HepG2 (cell line): ENCODE data around the gene BUB1B. TPM values are rescaled to one million over a fixed set of nuclear protein-coding genes. Genes with fewer than 3 reads are reported as not detected.

ENCODE experiments used
- ATAC-seq: fragments of 200-7000 bp; cut with Tn5 transposase; 3 replicates; pipeline ENCODE4 v1.9.1; 2020; ENCODE audit warnings: mild to moderate bottlenecking, moderate library complexity
- BruUV-seq: library from RNA; stranded (reverse); fragments of 400-500 nt; replicated peaks from 2 replicates; lab custom pipeline; 2021; lab: Mats Ljungman, UMichigan
- CTCF ChIA-PET: fragments of 300-600 bp; formaldehyde crosslinking; extraction: SDS; loops from one replicate; lab custom pipeline; 2021; ENCODE audit warnings: low total read pairs, inconsistent platforms, low intra/inter-chr PET ratio; lab: Yijun Ruan, JAX
- POLR2A ChIA-PET: fragments of 350-600 bp; sonication (Branson Sonifier 250); formaldehyde crosslinking; loops from one replicate; lab custom pipeline; 2020; ENCODE audit warnings: antibody characterized with exemption, inconsistent platforms; lab: Yijun Ruan, JAX
- DNase-seq: peaks from one replicate; pipeline ENCODE4 v3.0.0-alpha.2; 2015; ENCODE audit warnings: low spot score
- FAIRE-seq: peaks from 3 replicates; lab custom pipeline; 2011; peaks lifted over from hg19 to GRCh38; lab: Jason Lieb, UNC
- H2AFZ ChIP-seq: one replicate; pipeline ENCODE4 v1.6.1; 2011; ENCODE audit warnings: low read length, inconsistent platforms
- H3K27ac ChIP-seq: fragments of 300-600 bp; 3 replicates; pipeline ENCODE4 v1.8.0; 2011; ENCODE audit warnings: mixed run types, mild to moderate bottlenecking, mixed read lengths, low read length, inconsistent platforms; ENCODE audit not compliant: insufficient read depth; ENCODE audit errors: extremely low read length
- H3K27me3 ChIP-seq, 2 experiments: fragments of 200-600 bp in 1 of 2; 2 replicates in 1 of 2; 3 replicates in 1 of 2; pipeline versions ENCODE4 v1.6.0 to v1.8.0; 2011; ENCODE audit warnings: low read length in 2 of 2, mild to moderate bottlenecking in 2 of 2, moderate library complexity in 2 of 2, inconsistent platforms in 1 of 2; ENCODE audit not compliant: insufficient read depth in 2 of 2, control insufficient read depth in 1 of 2
- H3K36me3 ChIP-seq, 2 experiments: fragments of 200-600 bp in 1 of 2; replicated peaks in 1 of 2; 2 replicates in 1 of 2; 3 replicates in 1 of 2; pipeline versions ENCODE4 v1.5.1 to v1.8.0; 2011; ENCODE audit warnings: low read length in 2 of 2, inconsistent platforms in 1 of 2; ENCODE audit not compliant: insufficient read depth in 2 of 2, control insufficient read depth in 1 of 2
- H3K4me1 ChIP-seq: 2 replicates; pipeline ENCODE4 v1.5.1; 2012; ENCODE audit warnings: low read length, inconsistent platforms; ENCODE audit not compliant: insufficient read depth
- H3K4me2 ChIP-seq: 2 replicates; pipeline ENCODE4 v1.6.0; 2011; ENCODE audit warnings: low read depth, low read length, inconsistent platforms
- H3K4me3 ChIP-seq, 3 experiments: fragments of 200-600 bp in 1 of 3; sonication (generic), shearing (Covaris generic) in 1 of 3; replicated peaks in 1 of 3; 2 replicates each; pipeline ENCODE4 v1.5.1; 2011 to 2016; ENCODE audit warnings: low read length in 3 of 3, inconsistent platforms in 2 of 3, low read depth in 2 of 3, mild to moderate bottlenecking in 2 of 3, control low read depth in 1 of 3, mixed read lengths in 1 of 3; ENCODE audit not compliant: insufficient read depth in 1 of 3
- H3K79me2 ChIP-seq: one replicate; pipeline ENCODE4 v1.6.1; 2011; ENCODE audit warnings: low read length, inconsistent platforms; ENCODE audit not compliant: insufficient read depth
- H3K9ac ChIP-seq: 2 replicates; pipeline ENCODE4 v1.6.0; 2011; ENCODE audit warnings: mild to moderate bottlenecking, low read depth, low read length, inconsistent platforms; ENCODE audit not compliant: insufficient read depth
- H3K9me3 ChIP-seq: 2 replicates; pipeline ENCODE4 v1.5.1; 2012; ENCODE audit warnings: mild to moderate bottlenecking, low read length
- H4K20me1 ChIP-seq: 2 replicates; pipeline ENCODE4 v1.6.0; 2011; ENCODE audit warnings: inconsistent platforms, mild to moderate bottlenecking, low read length, moderate library complexity; ENCODE audit not compliant: insufficient read depth
- GATA4 ChIP-seq: sonication (generic); IDR thresholded peaks from 2 replicates; pipeline ENCODE4 v1.6.1; 2016; ENCODE audit warnings: antibody characterized with exemption, low read depth, borderline replicate concordance
- GRHL1 ChIP-seq: sonication (generic); formaldehyde crosslinking; conservative IDR thresholded peaks from 2 replicates; pipeline ENCODE4 v1.8.0; 2022; ENCODE audit warnings: missing genetic modification reagents
- HHEX ChIP-seq: IDR thresholded peaks from 2 replicates; pipeline ENCODE4 v1.6.1; 2016; ENCODE audit warnings: control low read depth
- HOXA5 ChIP-seq: sonication (generic); formaldehyde crosslinking; IDR thresholded peaks from 2 replicates; pipeline ENCODE4 v1.4.0; 2020; ENCODE audit warnings: missing genetic modification reagents
- IRX3 ChIP-seq: sonication (generic); formaldehyde crosslinking; IDR thresholded peaks from 2 replicates; pipeline ENCODE4 v1.8.1; 2023; ENCODE audit warnings: mild to moderate bottlenecking, low read depth, missing genetic modification reagents, borderline replicate concordance
- KAT2B ChIP-seq: fragments of 150-350 bp; IDR thresholded peaks from 2 replicates; pipeline ENCODE4 v1.6.1; 2014; ENCODE audit warnings: low read depth, low read length, borderline replicate concordance
- MIER3 ChIP-seq: IDR thresholded peaks from 2 replicates; pipeline ENCODE4 v1.6.1; 2016; ENCODE audit warnings: missing compliant biosample characterization, borderline replicate concordance
- POLR2A ChIP-seq, 2 experiments: IDR thresholded peaks; 2 replicates each; pipeline ENCODE4 v1.6.1; 2011; ENCODE audit warnings: low read depth in 2 of 2, low read length in 2 of 2, mild to moderate bottlenecking in 1 of 2, moderate library complexity in 1 of 2; ENCODE audit not compliant: insufficient read depth in 1 of 2
- SPEN ChIP-seq: sonication (generic); formaldehyde crosslinking; IDR thresholded peaks from 2 replicates; pipeline ENCODE4 v1.5.1; 2020; ENCODE audit warnings: low read depth, mild to moderate bottlenecking, missing genetic modification reagents
- STAG1 ChIP-seq: sonication (generic); formaldehyde crosslinking; IDR thresholded peaks from 2 replicates; pipeline ENCODE4 v1.4.0; 2020; ENCODE audit warnings: missing genetic modification reagents
- ZBTB7A ChIP-seq: sonication (generic); formaldehyde crosslinking; IDR thresholded peaks from 2 replicates; pipeline ENCODE4 v1.8.0; 2022; ENCODE audit warnings: mild to moderate bottlenecking, missing genetic modification reagents
- ZBTB7B ChIP-seq: sonication (generic); formaldehyde crosslinking; IDR thresholded peaks from 2 replicates; pipeline ENCODE4 v1.4.0; 2020; ENCODE audit warnings: missing genetic modification reagents
- ZNF17 ChIP-seq: sonication (generic); formaldehyde crosslinking; IDR thresholded peaks from 2 replicates; pipeline ENCODE4 v1.5.0; 2020; ENCODE audit warnings: mild to moderate bottlenecking, missing genetic modification reagents
- ZNF263 ChIP-seq: sonication (generic); formaldehyde crosslinking; IDR thresholded peaks from 2 replicates; pipeline ENCODE4 v1.4.0; 2020; ENCODE audit warnings: missing genetic modification reagents
- ZNF280D ChIP-seq: sonication (generic); formaldehyde crosslinking; IDR thresholded peaks from 2 replicates; pipeline ENCODE4 v1.5.1; 2020; ENCODE audit warnings: mild to moderate bottlenecking, missing genetic modification reagents
- ZNF337 ChIP-seq: sonication (generic); formaldehyde crosslinking; IDR thresholded peaks from 2 replicates; pipeline ENCODE4 v1.5.1; 2020; ENCODE audit warnings: missing genetic modification reagents, low read depth, mild to moderate bottlenecking, borderline replicate concordance
- ZNF383 ChIP-seq: sonication (generic); formaldehyde crosslinking; IDR thresholded peaks from 2 replicates; pipeline ENCODE4 v1.4.0; 2020; ENCODE audit warnings: missing genetic modification reagents, mild to moderate bottlenecking, borderline replicate concordance
- ZNF660 ChIP-seq: sonication (generic); formaldehyde crosslinking; IDR thresholded peaks from 2 replicates; pipeline ENCODE4 v1.5.1; 2020; ENCODE audit warnings: mild to moderate bottlenecking, low read depth, missing genetic modification reagents, borderline replicate concordance
- ZNF746 ChIP-seq: sonication (generic); formaldehyde crosslinking; IDR thresholded peaks from 2 replicates; pipeline ENCODE4 v1.8.0; 2022; ENCODE audit warnings: mild to moderate bottlenecking, missing genetic modification reagents
- ZNF770 ChIP-seq: sonication (generic); formaldehyde crosslinking; IDR thresholded peaks from 2 replicates; pipeline ENCODE4 v1.5.0; 2020; ENCODE audit warnings: mild to moderate bottlenecking, missing genetic modification reagents
- WGBS: methylation state at CpG from one replicate; pipeline ENCODE4 v1.1.6; 2017; ENCODE audit warnings: low lambda C conversion rate; 5-methylcytosine and 5-hydroxymethylcytosine counted together
- in situ Hi-C: cut with HindIII; loops from 2 replicates; pipeline ENCODE4 v1.10.0; 2017; ENCODE audit warnings: low pct_unique_long_range_greater_than_20kb; ENCODE audit not compliant: extremely low pct_ligation_motif_present
- intact Hi-C: fragments of 100-400 bp; cut with micrococcal nuclease; formaldehyde crosslinking; loops from one replicate; pipeline ENCODE4 v1.10.0; 2022; ENCODE audit not compliant: unreplicated experiment
- polyA plus RNA-seq, 8 experiments: library from polyadenylated mRNA; depleted of rRNA in 3 of 8; stranded (reverse) in 7 of 8; unstranded in 1 of 8; fragments of >200 nt; fragmentation: Illumina TruSeq in 4 of 8; extraction: Trizol in 4 of 8; gene quantifications; 2 replicates each; pipeline versions ENCODE4 v1.2.1 to v1.2.3, GENCODE V29; 2011 to 2016; ENCODE audit warnings: low read depth in 4 of 8, missing spikeins in 1 of 8, mixed read lengths in 1 of 8; ENCODE audit not compliant: insufficient read depth in 1 of 8
- total RNA-seq, 5 experiments: library from RNA; depleted of rRNA; stranded (reverse); fragments of >200 nt; fragmentation: Illumina TruSeq; extraction: Trizol; gene quantifications; 2 replicates each; pipeline ENCODE4 v1.2.3, GENCODE V29; 2016; ENCODE audit warnings: low read depth in 1 of 5

BUB1B gene
- total and polyA plus RNA-seq, 2 of the 13 experiments (the other 11 are each of a cell fraction or from before 2014, with no cell fraction given): 26.2 to 63.5 TPM

GRCh38 chr15:40155270-40155910, 5.5 kb upstream of the BUB1B start:
- ChIA-PET POLR2A (interaction anchor here (1.0 to 1.6 kb wide), 3 partner anchors 49 to 67 kb away, joined by 3 to 4 read pairs (median 4); no protein-coding TSS in a partner anchor), CTCF (no interaction called here)
- Histone ChIP-seq H3K4me3 (no peak overlapping the region), H3K4me1 (peaks cover 35% of the 10 kb centered on the region), H3K9me3 (no peaks in the 10 kb centered on the region), H3K36me3 (no peaks in the 10 kb centered on the region), H3K27ac (no peak overlapping the region), H3K79me2 (no peaks in the 10 kb centered on the region), H4K20me1 (no peaks in the 10 kb centered on the region), H2AFZ (no peak overlapping the region), H3K4me2 (no peak overlapping the region), H3K9ac (no peak overlapping the region), H3K27me3 (peaks cover 0 to 2% of the 10 kb centered on the region in 2 experiments; a peak in 2 of 5 replicates)
- no peak for FAIRE-seq
- in situ Hi-C loops: no loop called here
- DNase-seq: no peak
- BruUV-seq: no TSS peak
- intact Hi-C loops: no loop called here
- WGBS: 35% methylated on average over 3 of the region's 5 CpGs
- no peak for ATAC-seq
- TF ChIP-seq ZNF383 (CRISPR knock-in tag) (no peak), MIER3 (CRISPR knock-in tag) (no peak), ZNF660 (CRISPR knock-in tag) (no peak), ZNF263 (CRISPR knock-in tag) (no peak), ZNF770 (CRISPR knock-in tag) (no peak), GATA4 (no peak), POLR2A (IDR thresholded peaks at IDR 0.05; ENCODE audit: insufficient read depth in 1 of 2, low read depth in 2 of 2, low read length in 2 of 2) (no peak), ZNF337 (no peak), IRX3 (CRISPR knock-in tag) (no peak), HHEX (CRISPR knock-in tag) (no peak), ZNF17 (CRISPR knock-in tag) (no peak), HOXA5 (no peak), STAG1 (CRISPR knock-in tag) (no peak), ZBTB7A (CRISPR knock-in tag) (no peak), GRHL1 (CRISPR knock-in tag) (no peak), ZBTB7B (CRISPR knock-in tag) (no peak), KAT2B (no peak), SPEN (CRISPR knock-in tag) (no peak), ZNF280D (no peak), ZNF746 (CRISPR knock-in tag) (no peak)
